ENCODE measurements around the gene ANKRD27. TPM values are rescaled to one million over a fixed set of nuclear protein-coding genes. Genes with fewer than 3 reads are reported as not detected.
"Not testable (repeated sequence)": the region's sequence is repeated elsewhere in the genome, so short reads cannot be mapped to it uniquely, and the experiment has no call there.

Gene ANKRD27
- total RNA-seq, 1 experiment from 2014 or later = 45.3 TPM

DNA sequence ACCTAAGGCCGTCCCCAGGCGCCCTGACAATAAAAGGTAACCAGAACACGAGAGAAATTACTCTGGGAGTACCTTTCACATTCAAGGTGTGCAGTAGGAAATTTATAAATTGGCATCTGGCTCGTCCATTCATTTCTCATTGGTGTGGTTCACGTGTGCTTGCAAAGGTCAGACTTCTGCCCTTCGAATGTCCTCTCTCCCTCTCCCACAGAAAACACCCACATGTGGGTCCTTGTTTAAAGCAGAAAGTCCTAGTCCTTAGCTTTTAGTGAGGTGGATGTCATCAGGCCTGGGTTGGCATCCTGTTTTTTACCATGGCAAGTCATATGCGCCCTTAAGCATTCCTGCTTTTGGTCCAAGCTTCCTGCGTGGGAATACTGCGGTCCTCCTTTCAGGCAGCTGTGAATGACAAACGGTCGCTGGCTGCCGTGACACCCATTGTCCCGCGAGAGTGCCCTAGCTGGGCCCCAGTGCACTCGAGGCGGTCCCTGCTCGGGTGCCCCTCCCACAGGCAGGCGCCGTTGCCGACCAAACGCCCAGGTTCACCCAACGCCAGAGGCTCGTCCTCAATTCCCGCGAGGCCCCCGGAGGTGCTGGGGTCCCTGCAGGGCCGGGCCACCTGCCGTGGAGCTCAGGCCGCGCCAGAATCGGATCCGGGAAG is 16.4 kb upstream of the ANKRD27 start, which contains the start of gene NUDT19:
Gene NUDT19 (plus strand): TSS at position 531 of the 661 bp plus-strand sequence. CDS start 140 bp downstream, outside the sequence.
- DNase-seq (ENCODE audit: low read depth) = peak; percentile 85

DNA sequence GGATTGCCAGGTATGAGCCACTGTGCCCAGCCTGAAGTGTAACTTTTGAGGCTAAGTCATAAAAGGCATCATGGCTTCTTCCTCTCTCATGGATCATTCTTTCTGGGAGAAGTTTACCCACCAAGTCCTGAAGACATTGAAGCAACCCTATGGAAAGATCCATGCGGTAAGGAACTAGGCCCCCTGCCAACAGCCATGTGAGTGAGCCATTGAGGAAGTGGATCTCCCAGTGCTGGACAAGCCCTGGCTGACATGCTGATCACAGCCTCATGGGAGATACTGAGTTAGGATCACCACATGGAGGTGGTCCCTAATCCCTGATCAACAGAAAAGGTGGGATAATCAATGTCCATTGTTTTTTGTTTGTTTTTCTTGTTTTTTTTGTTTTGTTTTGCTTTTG is 13.3 kb upstream of the ANKRD27 start:
- no peak for DNase-seq (ENCODE audit: low read depth)

DNA sequence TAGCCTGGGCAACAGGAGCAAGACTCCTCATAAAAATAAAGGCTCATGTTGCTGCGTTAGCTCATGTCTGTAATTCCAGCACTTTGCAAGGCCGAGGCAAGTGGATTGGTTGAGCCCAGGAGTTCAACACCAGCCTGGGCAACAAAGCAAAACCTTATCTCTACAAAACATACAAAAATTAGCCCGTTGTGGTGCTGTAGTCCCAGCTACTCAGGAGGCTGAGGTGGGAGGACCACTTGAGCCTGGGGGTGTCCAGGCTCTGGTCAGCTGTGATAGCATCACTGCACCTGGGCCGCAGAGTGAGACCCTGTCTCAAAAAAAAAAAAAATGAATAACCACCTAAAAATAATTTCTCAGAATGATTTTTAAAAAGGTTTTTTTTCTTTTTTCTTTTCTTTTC is 12.7 kb upstream of the ANKRD27 start:
- no peak for DNase-seq (ENCODE audit: low read depth)

DNA sequence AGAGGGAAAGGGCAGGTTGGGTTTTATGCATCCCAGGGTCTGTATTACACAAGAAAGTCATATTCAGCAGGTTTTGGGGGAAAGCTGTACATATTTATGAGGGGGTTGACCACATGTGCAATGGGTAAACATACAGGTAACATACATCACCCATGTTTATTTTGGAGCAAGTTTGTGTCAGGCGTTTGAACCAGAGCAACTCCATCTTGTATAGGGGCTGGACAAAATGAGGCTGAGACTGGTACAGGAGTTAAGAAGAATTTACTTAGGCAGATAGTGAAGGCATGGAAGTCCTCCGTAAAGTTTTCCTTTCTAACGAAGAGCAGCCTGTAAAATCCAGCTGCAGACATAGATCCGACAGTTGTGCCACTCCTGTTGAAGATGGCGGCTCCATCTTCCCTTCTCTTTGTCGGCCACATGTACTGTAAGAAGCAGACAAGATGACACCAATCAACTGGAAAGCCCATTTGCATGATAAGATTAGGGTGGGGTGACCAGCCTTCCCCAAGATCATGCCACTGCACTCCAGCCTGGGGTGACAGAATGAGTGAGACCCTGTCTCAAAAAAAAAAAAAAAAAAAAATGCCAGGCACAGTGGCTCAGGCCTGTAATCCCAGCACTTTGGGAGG is 12.0 kb upstream of the ANKRD27 start:
- no peak for DNase-seq (ENCODE audit: low read depth)

DNA sequence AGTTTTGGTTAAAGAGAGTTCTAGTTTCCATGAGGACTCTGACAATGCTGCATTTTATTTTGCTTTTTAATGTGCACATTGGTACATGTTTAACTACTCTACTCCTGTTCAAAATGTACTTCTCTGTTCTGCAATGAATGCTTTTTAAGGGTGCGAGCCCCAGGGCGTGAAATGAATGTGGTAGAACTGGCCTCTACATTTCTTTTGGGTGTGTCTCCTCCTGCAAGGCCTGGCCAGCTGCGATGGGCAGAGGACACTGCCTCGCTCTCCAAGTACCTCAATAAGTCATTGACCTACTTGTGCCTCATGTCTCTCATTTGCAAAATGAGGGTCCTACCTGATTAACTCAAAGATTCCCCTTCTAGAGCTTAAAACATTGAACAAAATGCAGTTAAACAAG is 7.3 kb upstream of the ANKRD27 start:
- no peak for DNase-seq (ENCODE audit: low read depth)

DNA sequence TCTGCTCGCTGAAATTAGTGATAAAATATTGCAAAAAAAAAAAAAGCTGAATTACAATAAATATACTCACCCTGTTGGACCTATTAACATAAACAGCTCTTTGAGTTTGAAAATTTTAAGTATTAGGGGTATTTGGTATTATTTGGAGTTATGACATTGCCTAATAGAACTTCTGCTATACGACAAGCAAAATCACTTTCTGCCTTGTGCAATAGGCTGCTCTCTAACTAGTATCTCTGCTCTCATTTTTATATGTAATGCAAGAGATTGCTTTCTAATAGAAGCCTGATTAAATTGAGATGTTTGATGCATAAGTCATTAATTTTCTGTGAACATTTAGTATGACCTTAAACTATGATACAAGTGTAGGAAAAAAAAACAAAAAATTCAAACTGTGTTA is 6.0 kb upstream of the ANKRD27 start:
- no peak for DNase-seq (ENCODE audit: low read depth)

DNA sequence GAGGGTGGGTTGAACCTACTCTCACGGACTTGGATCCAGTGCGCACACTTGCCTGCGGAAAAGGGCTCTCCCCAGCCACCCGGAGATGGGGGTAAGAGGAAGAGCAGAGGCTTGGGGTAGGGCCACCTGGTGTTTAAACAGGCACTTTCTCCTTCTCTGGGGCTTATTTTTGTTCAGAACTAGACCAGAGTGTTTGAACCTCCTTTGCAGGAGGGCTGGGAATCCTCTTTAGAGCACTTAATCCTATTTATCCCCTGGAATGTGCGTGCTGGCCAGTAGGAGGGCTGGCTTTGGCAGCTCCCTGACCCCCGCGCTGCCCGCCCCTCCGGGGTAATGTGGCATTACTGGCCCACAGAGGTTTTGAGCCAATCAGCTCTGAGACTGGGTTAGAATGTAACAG is 2.7 kb upstream of the ANKRD27 start:
- no peak for DNase-seq (ENCODE audit: low read depth)

DNA sequence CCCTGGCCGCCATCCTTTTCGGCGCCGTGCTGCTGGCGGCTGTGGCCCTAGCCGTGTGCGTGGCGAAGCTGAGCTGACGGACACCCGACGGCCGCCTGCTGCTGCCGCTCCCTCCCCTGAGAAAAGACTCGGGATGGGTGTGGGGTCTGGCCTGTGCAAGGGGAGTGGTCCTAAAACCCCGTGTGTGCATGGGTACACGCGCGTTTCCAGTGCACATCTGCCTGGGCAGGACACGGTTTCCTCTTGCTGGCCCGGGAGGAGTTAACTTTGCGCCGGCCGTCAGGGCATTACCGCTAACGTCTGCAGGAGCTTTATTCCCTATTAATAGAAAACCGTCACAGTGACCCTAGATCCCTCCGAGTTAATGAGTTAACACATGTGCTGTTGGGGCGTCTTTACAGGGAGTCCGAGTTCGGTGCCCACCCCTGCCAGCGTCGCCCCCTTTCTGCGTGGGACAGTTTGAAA is 1.9 kb upstream of the ANKRD27 start:
- DNase-seq (ENCODE audit: low read depth) = no peak

DNA sequence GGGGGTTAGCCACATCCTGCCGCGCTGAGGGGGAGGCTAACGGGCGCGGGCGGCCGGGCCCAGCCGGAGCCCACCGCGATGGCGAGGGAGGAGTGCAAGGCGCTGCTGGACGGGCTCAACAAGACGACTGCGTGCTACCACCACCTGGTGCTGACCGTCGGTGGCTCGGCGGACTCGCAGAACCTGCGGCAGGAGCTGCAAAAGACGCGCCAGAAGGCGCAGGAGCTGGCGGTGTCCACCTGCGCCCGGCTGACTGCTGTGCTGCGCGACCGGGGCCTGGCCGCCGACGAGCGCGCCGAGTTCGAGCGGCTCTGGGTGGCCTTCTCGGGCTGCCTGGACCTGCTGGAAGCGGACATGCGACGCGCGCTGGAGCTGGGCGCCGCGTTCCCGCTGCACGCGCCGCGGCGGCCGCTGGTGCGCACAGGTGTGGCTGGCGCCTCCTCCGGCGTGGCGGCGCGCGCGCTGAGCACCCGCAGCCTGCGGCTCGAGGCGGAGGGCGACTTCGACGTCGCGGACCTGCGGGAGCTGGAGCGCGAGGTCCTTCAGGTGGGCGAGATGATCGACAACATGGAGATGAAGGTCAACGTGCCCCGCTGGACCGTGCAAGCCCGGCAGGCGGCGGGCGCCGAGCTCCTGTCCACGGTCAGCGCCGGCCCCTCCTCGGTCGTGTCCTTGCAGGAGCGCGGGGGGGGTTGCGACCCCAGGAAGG is 1.4 kb upstream of the ANKRD27 start:
- DNase-seq (ENCODE audit: low read depth) = no peak

DNA sequence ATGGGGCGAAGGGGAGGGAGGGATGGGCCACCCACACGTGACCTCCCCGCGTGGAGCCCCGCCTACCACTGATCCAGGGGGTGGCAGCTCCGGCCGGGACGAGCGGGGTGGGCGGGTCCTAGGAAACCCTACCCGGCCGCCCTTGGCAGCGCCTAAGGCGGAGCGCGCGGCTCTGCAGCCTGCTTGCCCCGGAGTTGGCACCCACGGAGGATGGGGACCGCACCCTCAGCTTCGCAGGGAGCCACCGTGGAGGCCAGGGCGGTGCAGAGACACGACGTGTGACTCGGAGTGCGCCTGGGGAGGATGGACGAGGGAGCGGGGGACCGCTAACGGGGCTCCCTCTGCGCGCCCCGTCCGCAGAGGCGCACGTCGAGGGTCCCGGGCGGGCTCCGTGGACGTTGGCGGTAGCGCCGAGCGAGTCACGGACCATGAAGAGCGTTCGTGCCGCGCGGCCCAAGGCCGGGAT is 773 bp upstream of the ANKRD27 start, which contains the start of gene RGS9BP:
Gene RGS9BP (plus strand): TSS at position 129 of the 466 bp plus-strand sequence. CDS start 416 bp downstream, outside the sequence.
- DNase-seq (ENCODE audit: low read depth) = peak; percentile 65

DNA sequence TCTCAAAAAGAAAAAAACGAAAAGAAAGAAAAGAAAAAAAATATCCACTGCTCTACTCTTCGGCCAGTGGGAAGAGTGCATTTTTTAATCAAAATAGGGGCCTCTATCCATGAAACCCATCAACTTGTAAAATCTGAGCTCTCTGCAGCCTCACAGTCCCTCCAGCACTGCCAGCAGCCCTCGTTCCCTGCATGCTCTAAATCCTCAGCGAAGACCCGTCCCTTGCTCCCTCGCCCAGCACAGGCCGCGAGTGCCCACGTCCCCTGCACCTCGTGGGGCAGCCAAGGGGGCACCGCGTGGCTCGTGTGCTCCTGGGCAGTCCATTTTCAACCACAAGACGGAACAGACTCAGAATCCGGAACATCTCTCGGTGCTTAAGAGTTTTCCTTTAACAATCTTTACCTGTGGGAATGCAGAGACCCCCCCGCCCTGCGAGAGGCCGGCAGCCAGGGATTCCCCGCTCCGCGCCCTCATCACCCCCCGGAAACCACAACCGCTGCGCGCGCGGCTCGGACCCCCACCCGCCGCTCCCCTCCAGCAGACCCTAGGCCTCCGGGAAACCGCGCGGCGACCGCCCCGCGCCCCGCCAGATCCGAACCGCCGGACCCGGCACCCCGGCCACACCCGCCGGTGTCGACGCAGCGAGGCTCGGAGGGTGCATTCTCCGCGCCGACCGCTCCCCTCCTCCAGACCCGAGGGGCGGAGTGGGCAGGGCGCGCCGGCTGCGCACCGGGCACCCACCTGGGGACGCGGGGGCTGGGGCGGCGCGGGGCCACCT is 638 bp downstream of the ANKRD27 start:
- DNase-seq (ENCODE audit: low read depth) = no peak

DNA sequence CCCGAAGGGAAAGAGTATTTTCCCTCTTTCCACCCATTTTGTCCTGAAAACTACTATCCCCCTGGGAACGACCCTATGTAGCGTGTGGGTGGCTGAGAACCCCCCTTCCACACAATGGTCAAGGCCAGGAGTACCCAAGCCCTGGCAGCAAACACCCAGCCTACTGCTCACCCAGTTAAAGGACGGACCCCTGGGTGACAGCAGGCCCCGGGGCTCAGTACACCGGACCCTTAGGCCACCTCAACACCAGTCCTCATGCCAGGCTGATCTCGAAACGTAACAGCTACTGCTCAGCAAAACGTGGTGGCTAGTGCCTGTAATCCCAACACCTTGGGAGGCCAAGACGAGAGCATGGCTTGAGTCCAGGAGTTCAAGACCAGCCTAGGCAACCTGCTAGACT is 1.4 kb downstream of the ANKRD27 start:
- no peak for DNase-seq (ENCODE audit: low read depth)

DNA sequence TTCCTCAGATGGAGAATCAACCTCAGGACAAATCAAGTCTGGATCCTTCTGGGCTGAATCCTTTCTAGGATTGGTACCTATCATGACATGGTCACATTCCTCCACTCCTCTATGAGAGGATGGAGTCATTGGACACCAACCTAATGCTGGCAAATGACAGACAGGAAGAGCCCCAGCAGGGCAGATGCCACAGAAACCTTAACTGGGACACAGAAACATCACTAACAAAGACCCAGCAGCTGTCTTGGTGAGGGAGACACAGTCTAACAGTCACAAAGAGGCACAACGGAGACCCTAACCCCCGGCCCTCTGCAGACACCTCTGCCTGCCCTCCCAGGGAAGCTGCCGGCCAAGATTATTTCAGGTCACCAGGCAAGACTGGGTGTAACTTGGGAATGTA is 2.1 kb downstream of the ANKRD27 start:
- no peak for DNase-seq (ENCODE audit: low read depth)

DNA sequence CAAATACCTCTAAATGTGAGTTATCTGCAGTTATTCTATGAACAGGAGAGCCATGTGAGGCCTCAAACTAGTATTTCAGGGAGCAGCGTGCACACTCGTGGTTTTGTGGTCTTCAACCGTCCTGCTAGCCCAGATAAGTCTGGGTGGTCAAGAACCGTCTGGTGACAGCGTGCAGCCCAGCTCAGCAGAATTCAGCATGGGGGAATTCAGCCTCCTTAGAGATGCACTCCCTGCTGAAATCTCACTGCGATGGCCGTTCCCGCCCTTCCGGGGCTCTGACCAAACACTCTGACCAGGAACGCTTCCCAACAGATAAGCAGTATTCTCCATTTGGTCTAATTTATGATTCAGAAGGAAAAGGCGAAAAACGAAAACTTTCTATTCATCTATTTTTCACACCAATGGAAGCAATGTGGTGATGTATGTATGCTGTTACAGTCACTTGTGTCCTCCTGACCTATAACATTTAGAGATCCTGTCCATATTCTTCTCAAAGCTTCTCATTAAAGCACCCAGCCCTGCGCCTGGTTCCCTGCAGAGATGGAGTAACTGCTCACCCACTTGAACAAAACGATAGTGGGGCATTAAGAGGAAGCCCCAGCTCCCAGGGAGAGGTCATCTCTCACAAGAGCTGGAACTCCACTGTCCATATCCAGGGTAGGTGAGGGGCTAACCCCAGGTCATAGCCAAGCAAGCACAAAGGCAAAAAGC is 2.9 kb downstream of the ANKRD27 start:
- no peak for DNase-seq (ENCODE audit: low read depth)

DNA sequence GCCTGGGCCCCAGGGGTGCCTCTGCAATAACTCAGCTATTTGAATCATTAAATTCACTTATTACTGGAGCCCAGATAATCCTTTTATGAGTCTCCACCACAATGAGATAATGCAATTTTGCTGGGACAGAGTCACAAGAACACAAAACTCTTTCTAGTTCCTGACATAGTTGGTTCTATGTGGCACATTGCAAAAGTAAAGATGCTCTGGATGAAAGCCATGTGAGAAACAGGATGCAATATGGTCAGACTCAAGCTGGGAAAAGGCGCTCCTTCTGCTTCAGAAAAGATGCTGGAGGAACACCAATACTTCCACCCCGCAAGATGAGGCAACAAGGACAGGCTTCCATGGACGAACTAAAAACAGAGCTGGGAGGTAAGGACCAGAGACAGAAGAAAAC is 5.7 kb downstream of the ANKRD27 start:
- DNase-seq (ENCODE audit: low read depth) = no peak

DNA sequence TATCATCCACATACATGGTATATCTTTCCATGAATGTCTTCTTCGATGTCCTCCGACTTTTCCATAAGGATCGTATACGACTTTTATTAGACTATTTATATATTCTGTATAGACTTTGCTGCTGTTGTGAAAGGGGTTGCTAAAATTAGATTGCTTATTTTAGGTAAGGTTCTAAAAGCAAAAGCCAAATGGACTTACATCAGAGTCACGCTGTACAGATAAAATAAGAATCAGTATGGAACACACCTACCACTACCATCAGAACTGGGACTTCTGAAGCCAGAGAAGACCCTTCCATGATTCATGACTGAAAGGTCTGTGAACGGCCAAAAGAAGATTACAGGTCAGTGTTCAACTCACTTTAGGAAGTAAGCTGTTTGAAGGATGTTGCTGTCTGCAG is 8.9 kb downstream of the ANKRD27 start:
- no peak for DNase-seq (ENCODE audit: low read depth)

DNA sequence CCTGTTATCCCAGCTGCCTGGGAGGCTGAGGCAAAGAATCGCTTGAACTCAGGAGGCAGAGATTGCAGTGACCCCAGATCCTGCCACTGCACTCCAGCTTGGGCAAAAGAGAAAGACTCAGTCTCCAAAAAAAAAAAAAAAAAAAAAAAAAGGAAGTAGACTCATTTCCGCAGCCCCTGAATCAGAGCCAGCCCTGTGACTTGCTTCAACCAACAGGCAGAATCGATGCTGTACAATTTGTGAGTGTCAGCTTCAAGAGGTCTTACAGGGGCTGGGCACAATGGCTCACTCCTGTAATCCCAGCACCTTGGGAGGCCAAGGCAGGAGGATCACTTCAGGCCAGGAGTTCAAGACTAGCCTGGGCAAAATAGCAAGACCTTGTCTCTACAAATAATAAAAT is 12.8 kb downstream of the ANKRD27 start:
- DNase-seq (ENCODE audit: low read depth) = peak; percentile 93

DNA sequence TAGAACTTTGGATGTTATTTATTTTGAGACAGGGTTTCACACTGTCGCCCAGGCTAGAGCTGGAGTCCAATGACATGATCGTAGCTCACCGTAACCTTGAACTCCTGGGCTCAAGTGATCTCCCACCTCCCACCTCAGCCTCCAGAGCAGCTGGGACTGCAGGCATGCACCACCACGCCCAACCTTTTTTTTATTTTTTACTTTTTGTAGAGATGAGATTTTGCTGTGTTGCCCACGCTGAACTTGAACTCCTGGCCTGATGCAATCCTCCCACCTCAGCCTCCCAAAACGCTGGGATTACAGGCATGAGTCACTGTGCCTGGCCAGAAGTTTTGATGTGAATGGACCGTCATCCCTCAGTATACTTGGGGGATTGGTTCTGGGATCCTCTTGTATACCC is 13.7 kb downstream of the ANKRD27 start:
- no peak for DNase-seq (ENCODE audit: low read depth)

DNA sequence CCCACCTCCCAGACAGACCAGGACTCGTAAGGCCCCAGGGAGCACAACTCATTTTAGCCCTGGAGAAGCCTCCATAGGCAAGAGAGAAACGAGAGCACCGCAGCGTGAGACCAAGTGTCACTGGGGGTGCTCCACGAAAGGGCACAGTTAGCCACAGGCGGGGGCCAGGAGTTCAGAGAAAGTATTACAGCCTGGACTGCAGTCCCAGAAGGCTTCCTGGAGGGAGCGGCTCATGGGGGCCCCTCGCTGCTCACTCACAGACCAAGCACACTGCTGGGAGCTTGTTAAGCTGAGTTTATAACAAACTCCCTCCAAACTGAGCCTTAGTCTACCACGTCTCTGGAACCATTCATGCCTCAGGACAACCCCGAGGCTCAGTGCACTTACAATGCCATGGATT is 16.5 kb downstream of the ANKRD27 start:
- no peak for DNase-seq (ENCODE audit: low read depth)

DNA sequence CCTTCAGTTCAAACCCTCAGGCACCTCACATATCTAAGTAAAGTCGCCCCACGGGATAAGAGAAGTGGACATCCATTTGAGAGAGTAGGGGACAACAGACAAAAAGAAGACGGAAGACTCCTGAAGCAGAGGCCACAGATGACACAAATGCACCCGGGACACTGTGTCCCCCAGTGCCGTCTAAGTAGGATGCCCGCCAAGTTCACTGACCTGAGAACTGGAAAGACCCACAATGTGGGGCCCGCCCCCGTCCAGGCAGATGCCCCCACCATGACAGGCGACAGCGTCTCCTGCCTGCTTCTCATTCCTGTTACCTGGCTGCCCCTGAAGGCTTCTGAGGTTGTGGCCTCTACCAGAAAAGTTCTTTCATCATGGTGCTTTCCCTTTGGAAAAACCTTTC is 16.9 kb downstream of the ANKRD27 start:
- DNase-seq (ENCODE audit: low read depth) = no peak

DNA sequence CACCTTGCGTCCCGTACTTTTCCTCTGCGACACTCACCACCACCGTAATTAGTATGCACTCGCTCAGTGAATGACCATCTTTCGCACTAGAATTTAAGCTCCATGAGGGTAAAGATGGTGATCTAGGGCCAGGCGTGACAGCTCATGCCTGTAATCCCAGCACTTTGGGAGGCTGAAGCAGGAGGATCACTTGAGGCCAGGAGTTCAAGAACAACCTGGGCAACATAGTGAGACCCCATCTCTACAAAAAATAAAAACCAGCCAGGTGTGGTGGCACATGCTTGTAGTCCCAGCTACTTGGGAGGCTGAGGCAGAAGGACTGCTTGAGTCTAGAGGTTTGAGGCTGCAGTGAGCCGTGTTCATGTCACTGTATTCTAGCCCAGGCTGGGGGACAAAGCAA is 18.6 kb downstream of the ANKRD27 start:
- not testable (repeated sequence) for DNase-seq (ENCODE audit: low read depth)
